HG03097 (cell line): Measurements from ENCODE around the gene EIF2S3.

Experiments
- ATAC-seq: cut with Tn5 transposase; IDR thresholded peaks from one replicate; pipeline ENCODE4 v1.9.1; 2021; ENCODE audit not compliant: unreplicated experiment, low FRiP score

Gene EIF2S3

GRCh38 chrX:24125028-24125612 is 70.4 kb downstream of the EIF2S3 start:
- no peak for ATAC-seq
